Midbrain (tissue), 1 donor: Measurements from ENCODE around the gene COL17A1.

Source experiments
- DNase-seq: peaks from one replicate; lab custom pipeline; 2025; lab: John Stamatoyannopoulos, UW

The COL17A1 gene

DNA sequence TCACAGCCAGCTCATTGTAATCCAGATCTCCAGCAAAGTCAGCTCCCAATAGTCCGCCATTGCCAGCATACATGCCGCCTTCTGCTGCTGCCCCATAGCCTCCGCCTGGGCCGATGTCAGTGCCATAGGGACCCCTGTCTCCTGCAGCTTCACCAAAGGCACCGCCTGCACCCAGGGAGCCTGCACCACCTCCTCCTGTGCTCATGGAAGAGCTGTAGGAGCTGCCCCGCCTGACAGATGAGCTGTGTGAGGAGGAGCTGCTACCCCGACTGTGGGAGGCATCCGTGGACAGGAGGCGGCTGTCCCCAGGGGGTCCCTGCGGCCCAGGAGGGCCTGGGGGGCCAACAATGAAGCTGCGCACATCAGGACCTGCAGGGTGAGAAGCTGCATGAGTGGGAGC lies 51.7 kb downstream of the COL17A1 start:
- no peak for DNase-seq

DNA sequence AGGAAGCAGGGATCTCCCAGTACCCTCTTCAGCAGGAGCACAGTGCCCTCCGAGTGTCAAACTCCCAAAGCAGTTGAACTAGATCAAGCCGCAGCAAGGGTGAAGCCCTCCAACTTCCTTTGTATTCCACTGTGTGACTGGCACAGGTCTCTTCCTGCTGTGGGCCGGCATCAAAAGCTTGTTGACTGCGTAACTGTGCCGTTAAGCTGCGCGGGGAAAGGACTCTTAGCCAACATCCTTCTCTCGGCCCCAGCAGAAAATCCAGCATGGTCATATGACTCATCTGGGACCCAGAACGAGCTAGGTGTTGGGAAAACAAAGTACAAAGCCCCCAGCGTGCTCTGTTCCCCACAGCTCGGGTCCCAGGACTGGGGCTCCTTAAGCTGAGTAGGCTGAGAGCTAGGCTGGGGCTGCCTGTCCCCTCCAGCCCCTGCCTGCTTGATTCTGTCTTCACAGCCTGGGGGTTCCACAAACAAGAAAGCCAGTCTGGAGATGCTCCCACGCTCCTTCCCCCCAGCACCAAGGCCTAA lies 52.2 kb downstream of the COL17A1 start:
- peak; percentile 7 for DNase-seq

DNA sequence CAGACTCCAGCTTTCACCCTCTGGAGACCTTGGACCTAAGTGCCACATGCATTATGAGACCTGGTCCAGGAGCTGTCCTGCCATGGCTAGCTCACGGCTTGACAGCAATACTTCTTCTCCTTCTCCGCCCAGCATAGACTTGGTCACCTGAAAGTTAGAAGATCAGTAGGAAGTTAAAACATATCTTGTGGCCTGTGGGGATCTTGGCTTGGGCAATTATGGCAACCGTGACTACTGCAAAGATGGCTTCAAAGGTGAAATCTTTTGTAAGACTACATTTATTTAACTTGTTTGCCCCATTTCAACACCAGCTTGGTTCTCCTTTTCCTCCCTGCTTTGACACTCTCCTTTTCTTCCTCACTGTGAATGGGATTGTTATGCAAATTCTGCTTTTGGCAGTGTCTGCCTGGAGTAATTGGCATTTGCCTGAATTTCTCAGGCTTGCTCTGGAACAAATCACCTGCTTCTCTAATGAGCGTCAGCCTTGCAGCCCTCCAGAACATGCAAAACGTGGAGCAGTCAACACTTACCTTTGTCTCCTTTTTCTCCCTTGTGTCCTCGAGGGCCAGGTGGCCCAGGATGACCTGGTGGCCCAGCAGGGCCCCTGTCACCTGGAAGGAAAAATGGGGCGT lies 53.4 kb downstream of the COL17A1 start:
- peak; percentile 37 for DNase-seq

DNA sequence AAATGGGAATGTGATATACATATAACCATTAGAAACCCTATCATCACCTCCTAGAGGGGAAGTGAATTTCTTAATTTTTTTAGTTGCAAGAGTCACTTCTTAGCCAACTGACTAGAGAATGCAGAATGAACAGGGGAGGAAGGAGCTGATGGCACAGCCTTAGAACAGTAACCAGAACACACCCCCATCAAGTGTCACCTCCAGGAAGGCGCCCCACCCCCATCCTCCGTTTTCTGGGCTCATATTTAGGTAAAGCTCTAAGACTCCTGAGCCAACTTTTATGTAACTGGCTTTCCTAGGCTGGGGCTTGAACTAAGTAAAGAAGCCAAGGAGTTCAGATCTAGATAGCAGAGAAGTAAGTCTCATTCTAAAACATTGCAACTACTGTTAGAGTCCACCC lies 54.0 kb downstream of the COL17A1 start:
- no peak for DNase-seq

DNA sequence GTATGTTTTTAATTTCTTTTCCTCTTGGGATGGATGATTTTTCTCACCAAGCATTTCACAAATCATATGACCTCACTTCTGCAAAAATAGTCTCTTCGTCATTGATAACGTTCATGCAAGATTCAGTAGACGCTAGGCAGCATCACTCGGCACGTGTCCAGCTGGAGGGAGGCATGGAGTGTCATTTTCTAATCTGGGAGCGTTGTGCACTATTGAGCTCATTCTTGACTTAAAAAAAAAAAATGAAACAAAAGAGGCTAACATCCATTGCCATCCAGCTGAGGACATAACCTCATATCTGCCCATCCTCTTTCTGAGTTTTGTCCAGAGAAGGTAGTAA lies 56.2 kb downstream of the COL17A1 start:
- peak; percentile 73 for DNase-seq

DNA sequence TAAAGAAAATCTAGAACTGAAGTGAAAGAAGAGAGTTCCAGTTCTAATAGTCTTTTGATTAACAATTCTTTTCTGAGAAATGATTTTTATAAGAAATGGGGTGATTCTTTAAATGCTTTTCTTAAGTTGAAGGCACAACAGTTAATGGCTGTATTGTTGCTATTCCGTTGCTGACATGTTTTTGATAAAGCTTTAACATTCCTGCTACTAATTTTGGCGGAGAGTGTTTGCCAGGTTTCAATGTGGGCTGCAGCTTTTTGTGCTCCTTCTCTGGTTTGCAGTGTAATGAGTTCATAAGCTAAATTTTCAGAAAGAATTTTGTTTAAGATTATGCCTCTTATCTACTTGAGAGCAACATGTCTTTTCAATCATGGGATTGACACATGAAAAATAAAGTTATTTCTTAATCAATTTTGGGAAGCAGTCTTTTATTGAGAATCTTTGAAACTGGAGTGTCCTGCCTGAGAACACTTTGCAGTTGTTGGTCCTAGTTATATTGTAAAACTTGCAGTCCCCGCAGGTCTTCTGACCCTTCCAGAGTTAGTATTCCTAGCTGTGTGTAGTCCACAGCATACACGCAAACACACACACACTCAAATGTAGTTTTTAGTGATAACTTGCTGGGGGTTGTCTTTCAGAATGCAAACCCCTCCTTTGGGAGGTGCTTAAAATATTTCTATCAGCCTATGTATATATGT lies 56.7 kb downstream of the COL17A1 start:
- DNase-seq: no peak

DNA sequence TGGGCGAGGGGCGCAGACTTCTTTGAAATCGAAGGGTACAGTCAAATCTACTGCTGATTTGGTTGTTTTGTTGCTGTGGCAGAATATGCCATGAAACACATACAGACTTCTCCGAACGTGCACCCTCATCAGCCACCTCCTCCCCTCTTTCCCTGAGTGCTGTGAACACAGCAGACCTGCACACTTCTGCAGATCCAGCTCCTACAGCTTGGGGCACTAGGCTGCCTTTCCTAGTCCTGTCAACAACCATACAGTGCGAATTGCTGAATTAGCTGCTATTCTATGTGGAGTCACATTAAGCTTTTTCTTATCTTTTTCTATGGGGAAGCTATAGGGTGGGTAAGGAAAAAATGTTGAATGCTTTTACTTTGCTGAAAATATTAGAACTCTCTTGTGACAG lies 57.5 kb downstream of the COL17A1 start:
- DNase-seq: peak; percentile 46

DNA sequence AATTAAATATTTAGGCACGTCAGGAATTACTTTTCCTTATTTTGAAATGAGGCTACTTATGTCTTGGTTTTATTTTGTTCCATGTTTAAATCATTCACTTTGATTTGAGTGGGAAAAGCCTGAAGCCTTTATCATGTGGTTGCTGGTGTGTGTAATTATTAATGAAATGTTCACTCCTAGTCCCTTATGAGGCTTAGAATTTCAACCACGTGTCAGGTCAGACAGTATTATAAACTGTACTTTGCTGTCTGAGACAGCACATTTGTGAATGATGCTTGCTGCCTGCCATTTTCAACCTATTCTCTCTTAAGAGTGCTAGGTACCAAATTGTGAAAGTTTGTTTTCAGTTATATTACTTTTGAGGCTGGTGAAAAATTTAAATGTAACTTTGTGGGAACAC lies 58.9 kb downstream of the COL17A1 start:
- no peak for DNase-seq

DNA sequence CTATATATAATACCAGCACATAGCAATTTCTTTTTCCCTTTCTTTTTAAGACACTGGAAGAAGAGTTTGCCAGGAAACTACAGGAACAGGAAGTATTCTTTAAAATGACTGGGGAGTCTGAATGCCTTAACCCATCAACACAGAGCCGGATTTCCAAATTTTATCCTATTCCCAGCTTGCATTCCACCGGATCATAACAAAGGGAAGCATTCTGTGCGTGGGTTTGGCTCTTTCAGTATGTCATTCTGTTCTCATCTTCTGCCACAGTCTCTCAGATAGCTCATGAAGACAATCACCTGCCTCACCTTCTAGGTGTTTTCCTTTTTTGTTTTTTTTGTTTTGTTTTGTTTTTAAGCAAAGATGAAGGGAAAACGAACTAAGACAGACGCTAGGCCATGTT lies 60.2 kb downstream of the COL17A1 start:
- no peak for DNase-seq

DNA sequence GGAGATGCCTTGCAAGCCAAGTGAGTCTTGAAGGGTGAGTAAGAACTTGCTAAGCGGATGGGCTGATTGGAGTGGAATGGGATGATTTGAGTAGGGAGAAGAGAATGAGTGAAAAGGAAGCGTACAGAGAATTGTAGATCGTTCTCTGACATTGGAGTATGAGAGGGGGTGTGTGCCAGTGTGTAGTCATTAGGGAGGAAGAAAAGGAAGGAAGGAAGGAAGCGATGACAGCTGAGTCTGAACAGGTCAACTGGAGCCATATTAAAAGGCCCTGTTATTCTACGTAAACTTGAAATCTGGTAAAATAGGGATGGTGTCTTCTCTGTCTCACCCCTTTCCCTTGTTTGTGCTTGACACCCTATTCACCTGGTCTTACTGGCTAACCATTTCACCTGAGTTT lies 63.7 kb downstream of the COL17A1 start:
- no peak for DNase-seq

DNA sequence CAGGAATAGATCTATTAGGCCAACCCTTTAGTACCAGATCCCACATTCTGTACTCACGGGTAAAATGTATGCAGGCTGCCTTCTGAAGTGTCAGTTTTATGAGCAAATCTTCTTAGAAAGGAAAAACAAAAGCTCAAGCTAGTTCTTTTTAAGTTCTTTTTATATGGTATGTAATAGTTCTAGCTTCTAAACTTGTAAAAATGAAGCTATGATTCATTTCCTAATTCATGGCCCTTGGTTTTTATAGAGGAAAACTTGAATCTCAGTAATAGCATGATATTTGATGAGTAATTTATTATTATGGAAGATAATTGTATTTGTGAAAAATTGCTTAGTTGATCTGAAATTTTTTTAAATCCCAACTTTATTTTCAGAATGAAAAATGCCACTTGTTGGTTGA lies 64.4 kb downstream of the COL17A1 start:
- DNase-seq: no peak

DNA sequence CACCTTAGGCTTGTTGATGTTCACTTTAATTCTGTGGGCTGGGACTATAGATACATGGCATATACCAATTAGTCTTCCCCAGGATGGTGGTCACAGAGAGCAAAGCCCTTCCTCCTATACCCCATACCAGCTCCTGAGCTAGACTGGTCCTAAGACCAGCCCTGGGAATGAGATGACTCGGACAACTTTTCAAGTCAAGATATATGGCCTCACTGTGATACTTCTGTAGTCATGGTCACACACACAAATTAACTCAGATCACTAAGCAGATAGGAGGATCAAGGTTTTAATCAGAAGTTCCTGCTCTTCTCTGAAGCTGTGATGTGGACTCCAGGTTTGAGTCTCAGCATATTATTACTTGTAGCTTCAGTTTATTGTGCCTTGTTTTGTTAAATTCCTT lies 65.7 kb downstream of the COL17A1 start:
- no peak for DNase-seq

DNA sequence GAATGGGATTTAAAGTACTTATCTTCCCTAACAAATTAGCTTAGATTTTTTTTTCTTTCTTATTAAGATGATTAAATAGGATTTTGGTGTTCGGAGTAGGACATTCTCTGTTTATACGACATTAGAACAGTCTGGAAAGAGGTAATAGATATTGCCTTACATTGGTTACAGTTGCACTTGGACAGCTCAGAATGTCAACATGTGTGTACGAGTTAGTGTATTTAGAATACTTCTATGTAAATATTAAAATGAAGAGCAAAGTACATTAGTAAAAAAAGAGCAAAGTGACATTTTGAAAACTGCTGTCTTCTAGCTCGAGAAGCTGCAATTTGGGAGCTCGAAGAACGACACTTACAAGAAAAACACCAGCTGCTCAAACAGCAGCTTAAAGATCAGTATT lies 67.2 kb downstream of the COL17A1 start:
- no peak for DNase-seq

DNA sequence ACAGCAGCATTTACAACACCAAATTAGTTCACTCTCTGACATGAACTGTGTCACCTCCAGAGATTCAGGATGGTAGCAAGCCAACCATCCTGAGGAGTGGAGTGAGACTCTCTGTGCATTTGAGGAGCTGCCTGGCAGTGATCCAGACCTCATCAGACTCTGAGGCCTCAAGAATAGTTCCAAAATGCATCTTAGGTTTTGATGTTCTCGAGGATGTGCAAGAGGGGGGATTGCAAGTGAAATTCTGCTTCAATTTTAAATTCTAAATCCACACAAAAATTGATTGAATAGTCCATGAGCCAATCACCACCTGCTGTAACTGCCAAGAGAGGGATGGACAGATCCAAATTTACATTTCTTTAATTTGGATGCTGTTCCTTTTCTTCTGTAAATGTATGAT lies 69.0 kb downstream of the COL17A1 start:
- DNase-seq: no peak

DNA sequence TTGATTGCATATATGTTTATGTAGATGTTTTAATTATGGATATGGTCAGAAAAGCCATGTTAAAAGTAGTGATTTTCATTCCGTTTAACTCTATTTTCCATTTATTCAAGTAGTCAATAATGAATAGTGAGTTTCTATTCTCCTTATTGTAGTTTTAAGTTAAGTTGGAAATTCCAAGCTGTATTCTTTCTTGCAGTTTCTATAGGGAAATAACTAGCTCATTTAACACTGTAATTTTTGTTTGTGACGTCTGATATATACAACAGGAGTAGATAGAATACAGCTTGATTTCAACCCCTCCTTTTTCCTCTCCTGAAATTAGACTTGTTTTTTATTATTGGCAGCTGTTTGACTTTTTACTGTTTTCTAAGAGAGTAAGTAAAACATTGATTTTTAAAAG lies 71.5 kb downstream of the COL17A1 start:
- DNase-seq: no peak

DNA sequence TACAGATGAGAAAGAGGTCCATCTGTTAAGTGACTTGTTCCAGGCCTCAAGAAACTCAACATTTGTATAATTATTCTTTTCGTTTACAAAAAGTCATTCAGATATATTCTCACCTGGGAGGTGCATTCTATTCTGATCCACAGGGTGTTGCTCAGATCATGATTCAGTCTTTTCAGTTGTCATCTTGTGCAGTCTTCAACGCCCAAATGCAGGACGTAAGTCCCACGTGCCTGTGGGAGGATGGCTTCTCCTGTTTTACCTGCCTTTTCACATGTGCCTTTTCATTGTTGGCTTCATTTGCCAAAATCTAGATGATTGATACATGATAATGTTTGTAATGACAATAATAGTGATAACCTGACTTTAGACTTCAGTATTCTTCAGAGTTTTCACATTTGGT lies 72.2 kb downstream of the COL17A1 start:
- no peak for DNase-seq

DNA sequence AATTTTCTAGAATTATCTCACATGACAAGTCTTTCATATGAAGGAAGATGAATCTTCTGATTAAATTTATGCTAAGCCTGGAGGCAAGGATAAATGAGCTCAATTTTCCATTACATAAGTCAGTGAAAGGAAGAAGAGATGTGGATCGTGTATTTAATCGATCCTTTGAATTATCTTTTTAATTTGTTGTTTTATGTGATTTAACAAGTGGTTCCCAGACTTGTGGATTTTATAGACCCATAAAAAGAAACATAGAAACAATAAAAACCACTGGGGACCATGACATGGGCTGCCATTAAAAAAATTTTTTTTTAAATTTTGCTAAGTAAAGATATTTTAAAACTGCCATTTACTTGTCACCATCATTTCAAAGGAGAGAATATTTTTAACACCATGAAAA lies 73.8 kb downstream of the COL17A1 start:
- DNase-seq: no peak

DNA sequence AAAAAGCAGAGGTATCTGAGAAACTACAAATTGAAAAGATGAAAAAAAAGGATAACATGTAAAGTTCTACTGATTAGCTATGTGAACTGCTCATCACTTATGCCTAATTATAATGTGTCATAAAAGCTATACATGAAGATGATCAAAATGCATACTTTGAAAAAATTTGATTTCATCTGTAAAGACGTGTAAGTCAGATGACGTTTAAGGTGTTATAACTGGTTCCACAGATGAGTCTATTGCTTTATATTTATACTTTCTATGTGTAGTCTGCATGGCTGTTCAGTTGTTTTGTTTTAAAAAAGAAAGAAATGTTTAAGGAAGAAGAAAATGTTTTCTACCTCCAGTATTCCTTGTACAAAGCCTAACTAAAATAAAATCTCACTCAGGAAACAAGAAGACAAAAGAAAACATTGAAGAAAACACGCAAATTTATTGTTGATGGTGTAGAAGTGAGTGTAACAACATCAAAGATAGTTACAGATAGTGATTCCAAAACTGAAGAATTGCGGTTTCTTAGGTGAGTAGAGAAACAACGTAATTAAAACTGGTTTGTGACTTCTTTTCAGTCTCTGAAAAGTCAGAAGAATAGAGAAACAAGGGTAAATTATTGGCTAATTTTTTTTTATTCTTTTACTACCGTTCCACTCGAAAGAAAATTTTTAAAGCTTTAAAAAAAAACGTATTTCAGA lies 80.4 kb downstream of the COL17A1 start:
- DNase-seq: no peak

DNA sequence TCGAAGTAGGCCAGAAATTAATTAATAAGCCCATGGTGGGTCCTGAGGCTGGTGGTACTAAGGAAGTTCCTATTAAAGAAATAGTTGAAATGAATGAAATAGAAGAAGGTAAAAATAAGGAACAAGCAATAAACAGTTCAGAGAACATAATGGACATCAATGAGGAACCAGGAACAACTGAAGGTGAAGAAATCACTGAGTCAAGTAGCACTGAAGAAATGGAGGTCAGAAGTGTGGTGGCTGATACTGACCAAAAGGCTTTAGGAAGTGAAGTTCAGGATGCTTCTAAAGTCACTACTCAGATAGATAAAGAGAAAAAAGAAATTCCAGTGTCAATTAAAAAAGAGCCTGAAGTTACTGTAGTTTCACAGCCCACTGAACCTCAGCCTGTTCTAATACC lies 82.8 kb downstream of the COL17A1 start:
- no peak for DNase-seq

DNA sequence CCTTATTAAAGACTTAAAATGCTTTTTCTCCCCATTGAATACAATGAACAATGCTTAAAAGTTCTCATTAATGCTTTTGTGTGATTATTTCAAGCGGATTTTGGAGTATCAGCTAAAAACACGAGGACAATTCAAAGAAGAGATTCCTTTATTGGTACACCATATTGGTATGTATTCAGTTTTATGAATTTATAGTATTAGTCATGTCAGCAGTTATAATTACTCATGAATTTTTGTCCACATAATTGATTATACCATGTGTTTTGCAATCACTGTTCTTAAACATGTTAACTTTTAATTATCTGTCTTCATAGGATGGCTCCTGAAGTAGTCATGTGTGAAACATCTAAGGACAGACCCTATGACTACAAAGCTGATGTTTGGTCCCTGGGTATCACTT lies 86.9 kb downstream of the COL17A1 start:
- DNase-seq: no peak

DNA sequence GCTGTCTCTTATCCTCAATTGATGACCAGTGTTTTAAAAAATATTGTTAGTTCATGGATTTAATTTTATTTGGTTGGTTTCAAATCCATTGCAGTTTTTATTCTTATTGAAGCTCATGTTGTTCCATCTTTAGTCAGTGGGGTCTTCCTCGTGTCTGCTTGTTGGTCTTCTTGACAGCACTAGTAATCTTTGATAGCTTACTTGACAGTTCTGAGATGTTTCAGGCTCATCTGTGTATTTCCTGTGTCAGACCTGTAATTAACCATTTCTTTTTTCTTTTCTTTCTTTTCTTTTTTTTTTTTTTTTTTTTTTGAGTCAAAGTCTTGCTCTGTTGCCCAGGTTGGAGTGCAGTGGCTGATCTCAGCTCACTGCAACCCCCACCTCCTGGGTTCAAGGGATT lies 90.5 kb downstream of the COL17A1 start:
- DNase-seq: no peak

DNA sequence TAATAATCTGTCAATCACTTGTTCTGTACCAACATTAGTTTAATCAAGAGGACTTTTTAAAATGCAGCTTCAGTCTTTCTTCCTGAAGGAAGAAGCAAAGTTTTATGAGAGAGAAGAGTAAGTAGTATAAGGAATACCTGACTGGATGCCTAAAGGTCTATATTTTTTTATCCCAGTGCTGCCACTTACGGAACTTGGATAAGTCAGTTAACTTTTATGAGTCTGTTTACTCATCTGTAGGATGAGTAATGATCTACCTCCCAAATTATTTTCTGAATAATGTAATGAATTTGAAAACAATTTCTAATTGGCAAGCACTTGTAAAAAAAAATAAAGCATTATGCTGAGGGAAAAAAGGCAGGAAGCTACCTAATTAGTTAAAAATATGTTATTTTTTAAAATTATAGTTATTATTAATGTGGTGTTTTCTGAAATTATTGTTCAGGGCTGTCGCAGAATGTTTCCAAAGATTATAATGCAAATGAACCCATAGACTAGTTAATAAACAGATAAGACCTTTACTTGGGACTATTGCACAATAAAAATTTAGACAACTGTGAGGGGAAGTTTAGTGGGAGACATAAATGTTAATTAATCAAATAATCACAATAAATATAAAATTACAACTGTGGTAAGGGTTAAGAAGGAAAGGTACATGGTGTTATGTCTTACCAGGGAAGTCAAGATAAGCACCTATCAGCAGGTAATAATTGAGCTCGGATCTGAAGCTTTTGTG lies 94.1 kb downstream of the COL17A1 start:
- DNase-seq: no peak

DNA sequence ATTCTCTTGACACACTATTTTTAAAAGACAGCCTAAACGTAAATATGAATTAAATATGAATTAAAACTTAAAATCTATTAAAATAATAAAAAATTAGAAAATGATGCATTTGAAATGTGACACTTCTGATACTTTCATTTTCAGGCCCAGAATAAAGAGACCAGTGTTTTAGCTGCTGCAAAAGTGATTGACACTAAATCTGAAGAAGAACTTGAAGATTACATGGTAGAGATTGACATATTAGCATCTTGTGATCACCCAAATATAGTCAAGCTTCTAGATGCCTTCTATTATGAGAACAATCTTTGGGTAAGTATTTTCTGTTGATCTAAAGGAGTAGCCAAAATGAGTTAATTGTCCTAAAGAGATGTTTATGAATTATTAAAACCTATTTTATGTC lies 95.1 kb downstream of the COL17A1 start:
- no peak for DNase-seq
